ENCODE measurements around the gene PRELP. TPM values are rescaled to one million over a fixed set of nuclear protein-coding genes. Genes with fewer than 3 reads are reported as not detected.
"Not testable (repeated sequence)": the region's sequence is repeated elsewhere in the genome, so short reads cannot be mapped to it uniquely, and the experiment has no call there.

Gene PRELP
- total RNA-seq, 1 donor from 2014 or later: not detected

- no peak for DNase-seq (ENCODE audit: low read depth)
- no peak for TF ChIP-seq CTCF (conservative IDR thresholded peaks at IDR 0.05; ENCODE audit: low read depth, low read length)
These were observed 42.0 kb downstream of the PRELP start for GRCh38 chr1:203517426-203518110.

GRCh38 chr1:203518139-203518538 lies 42.5 kb downstream of the PRELP start:
- H3K4me3 ChIP-seq (ENCODE audit: low read depth, low read length); DNase-seq (ENCODE audit: low read depth): not testable (repeated sequence)

More at GRCh38 chr1:203517426-203518110, 42.0 kb downstream of the PRELP start:
- no peak overlapping the region for H3K4me3 ChIP-seq (ENCODE audit: low read depth, low read length)

- no peak overlapping the region for H3K4me3 ChIP-seq (ENCODE audit: low read depth, low read length)
- TF ChIP-seq CTCF (conservative IDR thresholded peaks at IDR 0.05; ENCODE audit: low read depth, low read length): no peak
- no peak for DNase-seq (ENCODE audit: low read depth)
These were observed 42.9 kb downstream of the PRELP start for GRCh38 chr1:203518541-203518940.

- no peak for TF ChIP-seq CTCF (conservative IDR thresholded peaks at IDR 0.05; ENCODE audit: low read depth, low read length)
- no peak overlapping the region for H3K4me3 ChIP-seq (ENCODE audit: low read depth, low read length)
- no peak for DNase-seq (ENCODE audit: low read depth)
These were observed 43.6 kb downstream of the PRELP start for GRCh38 chr1:203519053-203519840.

GRCh38 chr1:203519896-203520295 lies 44.3 kb downstream of the PRELP start:
- no peak for TF ChIP-seq CTCF (conservative IDR thresholded peaks at IDR 0.05; ENCODE audit: low read depth, low read length)
- no peak overlapping the region for H3K4me3 ChIP-seq (ENCODE audit: low read depth, low read length)
- DNase-seq (ENCODE audit: low read depth): no peak

- TF ChIP-seq CTCF (conservative IDR thresholded peaks at IDR 0.05; ENCODE audit: low read depth, low read length): no peak
- DNase-seq (ENCODE audit: low read depth): no peak
- H3K4me3 ChIP-seq (ENCODE audit: low read depth, low read length): no peak overlapping the region
These were observed 44.7 kb downstream of the PRELP start for GRCh38 chr1:203520315-203520714.

GRCh38 chr1:203521074-203521794 lies 45.6 kb downstream of the PRELP start:
- TF ChIP-seq CTCF (conservative IDR thresholded peaks at IDR 0.05; ENCODE audit: low read depth, low read length): no peak
- DNase-seq (ENCODE audit: low read depth): no peak
- H3K4me3 ChIP-seq (ENCODE audit: low read depth, low read length): no peak overlapping the region
